CD4-positive, alpha-beta T cell treated with Interleukin-10 for 1 hour (primary cell): ENCODE data around the gene MOV10L1.

ENCODE experiments used
- DNase-seq: peaks from one replicate; pipeline ENCODE4 v3.0.0-alpha.2; 2020

Gene MOV10L1

DNA sequence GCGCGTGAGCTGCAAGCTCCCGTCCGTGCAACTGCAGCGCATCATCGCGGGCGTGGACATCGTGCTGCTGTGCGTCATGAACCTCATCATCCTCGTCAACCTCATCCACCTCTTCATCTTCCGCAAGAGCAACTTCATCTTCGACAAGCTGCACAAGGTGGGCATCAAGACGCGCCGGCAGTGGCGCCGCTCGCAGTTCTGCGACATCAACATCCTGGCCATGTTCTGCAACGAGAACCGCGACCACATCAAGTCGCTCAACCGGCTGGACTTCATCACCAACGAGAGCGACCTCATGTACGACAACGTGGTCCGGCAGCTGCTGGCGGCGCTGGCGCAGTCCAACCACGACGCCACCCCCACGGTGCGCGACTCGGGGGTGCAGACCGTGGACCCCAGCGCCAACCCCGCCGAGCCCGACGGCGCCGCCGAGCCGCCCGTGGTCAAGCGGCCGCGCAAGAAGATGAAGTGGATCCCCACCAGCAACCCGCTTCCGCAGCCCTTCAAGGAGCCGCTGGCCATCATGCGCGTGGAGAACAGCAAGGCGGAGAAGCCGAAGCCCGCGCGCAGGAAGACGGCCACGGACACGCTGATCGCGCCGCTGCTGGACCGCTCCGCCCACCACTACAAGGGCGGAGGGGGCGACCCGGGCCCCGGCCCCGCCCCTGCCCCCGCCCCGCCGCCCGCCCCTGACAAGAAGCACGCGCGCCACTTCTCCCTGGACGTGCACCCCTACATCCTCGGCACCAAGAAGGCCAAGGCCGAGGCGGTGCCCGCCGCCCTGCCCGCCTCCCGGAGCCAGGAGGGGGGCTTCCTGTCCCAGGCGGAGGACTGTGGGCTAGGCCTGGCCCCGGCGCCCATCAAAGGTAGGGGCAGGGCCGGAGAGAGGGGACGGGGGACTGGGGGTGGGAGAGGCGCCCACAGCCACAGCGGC is 88.0 kb downstream of the MOV10L1 start:
- no peak for DNase-seq

DNA sequence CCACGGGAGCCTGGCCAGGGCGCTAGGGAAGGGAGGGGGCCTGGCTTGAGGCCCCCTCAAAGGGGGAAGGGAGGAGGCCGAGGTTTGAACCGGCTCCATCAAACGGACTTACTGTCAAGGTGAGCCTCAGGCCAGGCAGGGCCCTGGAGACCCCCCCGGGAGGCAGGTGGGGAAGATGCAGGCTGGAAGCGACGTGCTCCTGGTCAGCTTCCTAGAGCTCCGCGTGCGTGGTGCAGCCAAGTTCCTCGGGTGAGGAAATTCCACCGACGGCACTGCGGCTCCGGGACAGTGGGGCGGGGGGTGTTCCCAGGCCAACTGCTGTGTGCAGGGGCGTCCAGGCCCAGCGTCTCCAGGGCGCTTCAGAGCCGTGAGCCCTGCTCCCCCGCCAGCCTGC is 88.7 kb downstream of the MOV10L1 start:
- DNase-seq, result no peak

DNA sequence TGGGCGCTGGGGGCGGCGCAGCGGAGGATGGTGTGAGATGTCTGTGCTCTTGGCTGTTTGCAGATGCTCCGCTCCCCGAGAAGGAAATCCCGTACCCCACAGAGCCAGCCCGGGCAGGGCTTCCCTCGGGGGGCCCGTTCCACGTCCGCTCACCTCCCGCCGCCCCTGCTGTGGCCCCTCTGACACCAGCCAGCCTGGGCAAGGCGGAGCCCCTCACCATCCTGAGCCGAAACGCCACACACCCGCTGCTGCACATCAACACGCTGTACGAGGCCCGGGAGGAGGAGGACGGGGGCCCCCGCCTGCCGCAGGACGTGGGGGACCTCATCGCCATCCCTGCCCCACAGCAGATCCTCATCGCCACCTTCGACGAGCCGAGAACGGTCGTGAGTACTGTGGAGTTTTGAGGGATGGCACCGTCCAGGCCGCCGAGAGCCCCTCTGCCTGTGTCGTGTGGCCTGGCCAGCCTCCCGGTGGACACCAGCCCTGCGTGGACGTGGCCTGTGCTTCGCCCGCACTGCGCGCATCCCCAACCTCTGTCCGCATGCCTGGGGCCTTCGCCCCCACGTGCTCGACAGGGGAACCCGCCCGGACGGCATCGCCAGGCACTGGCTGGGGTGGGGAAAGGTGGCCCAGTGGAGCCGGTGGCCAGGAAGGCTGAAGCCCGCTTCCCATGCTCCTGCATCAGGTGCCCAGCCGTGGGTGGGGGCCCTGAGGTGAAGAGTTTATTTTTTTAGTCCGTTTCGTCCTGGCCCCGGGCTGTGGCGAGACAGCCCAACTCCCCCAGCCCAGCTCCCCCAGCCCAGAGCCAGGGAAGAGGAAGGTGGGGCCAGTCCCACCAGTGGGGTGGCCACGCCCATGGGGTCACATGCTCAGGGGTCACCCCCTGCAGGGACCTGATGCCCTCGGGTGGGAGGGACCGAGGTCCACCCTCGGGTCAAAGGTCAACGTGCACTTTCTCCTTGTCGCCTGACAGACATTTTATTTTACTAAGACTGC is 89.4 kb downstream of the MOV10L1 start:
- no peak for DNase-seq

DNA sequence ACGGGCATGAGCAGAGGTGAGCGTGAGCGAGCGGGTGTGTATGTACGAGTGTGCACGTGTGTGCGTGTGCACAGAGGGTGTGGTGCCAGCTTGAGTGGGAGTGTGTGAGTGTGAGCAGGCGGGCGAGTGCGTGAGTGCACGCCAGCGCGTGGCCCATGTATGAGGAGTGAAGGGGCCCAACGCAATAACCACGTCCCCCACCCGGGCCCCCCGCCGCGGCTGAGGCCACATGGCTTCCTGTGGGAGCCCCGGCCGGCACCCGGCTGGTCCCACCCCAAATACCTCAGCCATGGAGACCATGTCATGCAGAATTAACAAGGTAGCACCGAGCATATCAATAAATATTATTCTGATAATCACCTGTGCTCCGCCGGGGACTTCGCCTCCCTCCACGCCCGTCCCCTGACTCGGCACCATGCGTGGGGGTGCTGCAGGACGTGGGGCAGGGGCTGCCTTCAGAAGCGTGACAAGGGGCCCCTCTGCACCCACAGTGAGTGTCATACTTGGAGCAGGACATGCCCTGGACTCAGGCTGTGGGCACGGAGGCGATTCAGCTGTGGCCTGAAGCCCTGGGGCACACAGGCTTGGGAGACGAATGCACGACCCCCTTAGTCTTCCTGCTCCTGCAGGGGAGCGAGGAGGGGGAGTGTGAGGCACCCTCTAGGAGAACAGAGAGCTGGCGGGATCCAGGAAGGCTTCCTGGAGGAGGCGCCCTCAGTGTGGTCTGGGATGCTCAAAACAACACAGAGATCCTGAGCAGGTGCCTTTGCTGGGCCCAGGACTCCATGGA is 90.3 kb downstream of the MOV10L1 start:
- no peak for DNase-seq

DNA sequence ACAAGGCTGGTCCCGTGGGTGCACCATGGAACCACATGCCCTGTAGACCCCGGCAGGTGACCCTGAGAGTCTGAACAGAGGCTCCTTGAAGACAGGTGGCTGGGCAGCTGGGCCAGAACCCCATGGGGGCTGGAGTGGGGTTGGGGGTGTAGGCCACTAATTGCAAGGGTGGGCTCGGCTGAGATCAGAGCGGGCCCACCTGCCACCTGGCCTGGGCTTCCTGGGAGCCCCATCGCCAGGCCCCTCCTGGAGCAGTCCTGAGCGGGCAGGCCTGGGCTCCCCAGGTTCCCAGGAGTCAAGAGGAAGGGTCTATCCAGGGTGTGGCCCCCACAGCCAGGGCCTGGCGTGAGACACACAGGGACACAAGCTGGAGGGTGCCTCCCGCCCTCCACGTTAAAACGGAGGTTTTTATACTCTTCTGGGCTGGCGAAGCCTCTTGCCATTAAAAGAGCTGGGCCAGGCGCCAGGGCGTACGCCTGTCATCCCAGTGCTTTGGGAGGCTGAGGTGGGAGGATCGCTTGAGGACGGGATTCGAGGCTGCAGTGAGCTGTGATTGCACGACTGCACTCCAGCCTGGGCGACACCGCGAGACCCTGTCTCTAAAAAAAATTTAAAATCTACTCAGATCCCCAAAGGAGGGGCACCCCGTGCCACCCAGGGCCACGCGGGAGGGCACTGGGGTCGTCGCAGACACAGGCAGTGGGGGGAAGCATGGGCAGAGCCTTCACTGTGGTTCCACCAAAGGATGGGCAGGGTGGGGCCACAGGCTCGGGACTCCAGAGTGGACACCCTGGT is 91.1 kb downstream of the MOV10L1 start:
- DNase-seq, result no peak

DNA sequence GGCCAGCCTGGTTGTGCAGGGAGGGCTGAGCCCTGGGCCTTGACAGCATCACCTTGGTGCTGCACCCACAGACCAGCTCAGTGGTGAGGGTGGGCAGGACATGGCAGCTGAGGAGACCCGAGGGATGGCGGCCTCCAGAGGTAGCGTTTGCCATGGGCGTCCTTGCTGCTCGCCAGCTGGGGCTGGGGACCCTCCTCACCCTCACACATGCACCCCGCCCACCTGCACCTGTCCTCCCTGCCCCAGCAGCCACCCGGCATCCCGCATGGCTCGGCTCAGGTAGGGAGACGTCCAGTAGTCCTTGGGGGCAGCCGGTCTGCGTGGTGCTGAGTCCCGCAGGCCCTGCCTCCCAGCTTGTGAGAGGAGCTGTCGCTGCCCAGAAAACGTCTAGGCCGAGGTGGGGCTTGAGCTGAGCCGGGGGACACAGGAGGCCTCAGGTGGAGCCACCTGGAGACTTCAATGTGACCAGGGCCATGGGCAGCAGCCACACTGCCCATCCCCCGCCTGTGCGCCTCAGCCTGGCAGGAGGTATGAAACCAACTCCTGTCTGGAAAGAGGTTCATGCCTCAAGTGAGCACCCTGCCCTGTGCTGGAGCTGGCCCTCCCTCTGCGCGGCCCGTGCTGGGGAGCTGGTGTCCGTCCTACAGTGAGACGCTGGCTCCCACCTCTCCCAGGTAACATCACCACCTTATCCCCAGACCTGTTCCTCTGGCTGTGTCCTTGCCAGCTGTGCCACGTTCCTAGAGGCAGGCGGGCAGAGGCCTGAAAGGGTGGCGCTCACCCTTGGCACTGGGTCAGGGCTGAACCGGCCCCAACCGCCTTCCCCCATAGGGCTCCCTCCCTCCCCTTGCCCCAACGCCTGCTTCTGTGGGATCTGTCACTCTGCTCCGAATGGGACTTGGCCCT is 92.6 kb downstream of the MOV10L1 start:
- no peak for DNase-seq

DNA sequence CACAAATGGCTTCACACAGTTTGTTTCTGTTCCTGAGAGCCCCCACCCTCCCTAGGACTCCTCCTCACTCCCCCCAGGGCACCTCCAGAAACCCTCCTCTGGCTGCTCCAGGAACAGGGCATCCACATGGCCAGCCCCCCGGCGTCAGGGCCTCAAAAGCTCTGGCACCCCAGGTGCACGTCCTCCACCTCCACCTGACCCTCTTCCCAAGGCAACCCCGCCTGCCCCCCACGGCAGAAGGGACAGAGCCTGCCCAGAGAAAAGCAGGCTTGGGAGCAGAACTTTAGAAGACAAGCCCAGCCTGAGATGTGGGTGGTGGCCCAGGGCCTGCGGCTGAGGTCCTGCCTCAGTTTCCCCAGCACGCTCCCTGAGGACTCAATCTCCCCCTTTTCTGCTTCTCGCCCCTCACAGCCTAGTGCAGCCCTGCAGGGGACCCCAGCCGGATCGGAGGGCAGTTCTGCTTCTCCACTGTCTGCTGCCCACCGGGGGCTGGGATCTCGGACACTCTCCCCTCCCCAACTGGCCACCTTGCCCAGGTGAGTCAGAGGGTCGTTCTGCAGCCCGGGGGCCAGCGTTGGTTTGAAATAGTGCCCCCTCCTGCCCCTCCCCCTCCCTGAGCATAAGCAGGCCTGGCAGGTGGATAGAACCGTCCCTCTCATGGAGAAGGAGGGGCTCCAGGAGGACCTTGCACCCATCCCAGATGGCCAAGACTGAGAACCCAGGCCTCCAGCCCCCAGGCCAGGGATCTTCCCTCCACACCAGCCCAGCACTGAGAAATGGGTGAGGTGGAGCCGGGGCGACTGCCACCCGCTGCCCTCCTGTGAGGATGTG is 93.5 kb downstream of the MOV10L1 start:
- no peak for DNase-seq

DNA sequence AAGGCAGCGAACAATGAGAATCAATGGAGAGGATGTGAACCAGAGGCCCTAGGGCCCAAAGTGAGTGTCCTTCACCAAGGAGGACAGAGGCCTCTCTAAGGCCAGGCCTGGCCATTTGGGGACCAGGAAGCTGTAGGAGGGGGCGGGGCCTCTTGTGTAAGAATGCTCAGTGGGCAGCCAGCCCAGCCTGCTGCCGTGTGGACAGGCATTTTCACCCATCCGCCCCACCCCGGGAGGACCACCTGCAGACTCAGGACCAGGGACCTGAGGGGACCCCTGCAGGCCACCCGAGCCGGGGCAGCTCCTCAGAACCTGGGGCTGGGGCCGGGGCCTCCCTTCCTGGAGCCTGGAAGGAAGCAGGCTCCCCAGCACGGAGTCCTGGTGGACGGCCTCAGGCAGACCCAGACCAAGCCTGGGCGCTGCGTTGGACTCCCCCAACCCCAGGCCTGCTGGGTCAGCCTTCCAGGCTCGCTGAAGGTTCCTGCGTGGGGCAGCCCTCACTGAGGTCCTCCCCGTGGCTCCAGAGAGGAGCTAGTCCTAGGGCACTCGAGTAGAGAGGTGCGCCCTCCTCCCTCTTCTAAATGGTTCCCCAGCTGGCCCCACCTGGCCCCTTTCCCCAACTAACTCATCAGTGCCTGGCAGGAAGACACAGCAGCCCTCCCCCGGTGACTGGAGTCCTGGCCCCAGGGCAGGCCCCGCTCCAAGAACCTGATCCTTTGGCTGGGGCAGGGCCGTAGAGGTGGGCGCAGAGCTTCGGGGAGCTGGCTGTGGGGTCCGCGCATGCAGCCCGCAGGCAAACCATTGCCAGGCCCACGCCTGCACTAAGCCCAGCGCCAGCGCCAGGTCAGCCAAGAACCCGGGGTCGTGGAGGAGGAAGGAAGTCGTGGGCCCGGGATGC is 94.4 kb downstream of the MOV10L1 start:
- DNase-seq, result no peak

DNA sequence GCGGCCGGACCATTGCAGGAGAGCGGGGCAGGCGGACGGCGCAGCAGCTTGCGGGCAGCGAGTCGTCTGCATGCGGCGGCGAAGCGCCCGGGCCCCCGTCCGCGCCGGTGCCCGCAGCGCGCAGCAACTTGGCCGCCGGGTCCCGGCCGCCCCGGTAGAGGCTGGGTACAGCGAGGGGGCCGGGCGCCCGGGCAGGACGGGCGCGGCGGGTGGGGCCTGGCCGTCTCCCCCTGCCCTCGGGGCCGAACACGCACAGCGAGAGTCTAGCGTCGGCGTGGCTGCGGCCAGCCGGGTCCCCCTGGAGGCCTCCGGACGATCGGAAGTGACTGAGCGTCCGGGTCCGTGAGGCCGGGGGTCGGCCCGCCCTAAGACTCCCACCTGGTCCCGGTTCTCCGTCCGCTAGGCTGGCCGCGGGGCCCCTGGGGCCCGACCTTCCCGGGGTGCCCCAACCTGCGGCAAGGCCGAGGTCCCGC is 95.1 kb downstream of the MOV10L1 start:
- no peak for DNase-seq

DNA sequence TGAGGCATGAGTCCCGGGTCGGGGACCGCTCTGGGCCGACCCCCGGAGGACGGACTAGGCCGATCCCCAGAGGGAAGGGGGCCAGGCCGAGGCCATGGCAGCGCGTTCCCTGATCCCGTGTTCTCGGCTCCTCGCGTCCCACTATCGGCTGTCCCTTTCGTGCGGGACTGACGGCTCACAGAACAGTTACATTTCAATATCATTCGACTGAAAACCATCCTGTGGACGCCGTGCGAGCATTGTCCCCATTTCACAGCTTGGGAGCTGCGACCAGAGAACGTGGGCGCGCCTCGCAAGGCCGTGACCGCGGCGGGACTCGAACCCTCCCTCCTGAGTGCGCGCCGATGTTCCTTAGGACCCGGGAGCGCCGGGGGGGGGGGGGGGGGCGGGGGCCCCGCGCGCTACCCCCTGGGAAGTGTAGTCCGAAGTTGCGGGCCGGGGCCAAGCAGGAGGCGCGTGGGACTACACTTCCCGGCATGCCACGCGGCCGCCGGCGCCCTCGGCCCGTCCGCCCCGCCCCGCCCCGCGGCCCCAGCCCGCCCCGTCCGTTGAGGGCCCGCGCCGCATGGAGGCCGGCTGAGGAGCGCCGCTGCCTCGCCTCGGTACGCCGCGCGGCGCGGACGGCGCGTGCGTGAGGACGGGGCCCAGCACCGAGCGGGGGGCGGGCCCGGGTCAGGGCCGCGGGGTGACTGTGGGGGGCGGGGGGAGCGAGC is 95.7 kb downstream of the MOV10L1 start, which contains the start of gene TRABD:
TSS of gene TRABD (plus strand) at position 539 of the 713 bp plus-strand sequence. CDS start 7,148 bp downstream, outside the sequence.
- DNase-seq, result peak; percentile 91

DNA sequence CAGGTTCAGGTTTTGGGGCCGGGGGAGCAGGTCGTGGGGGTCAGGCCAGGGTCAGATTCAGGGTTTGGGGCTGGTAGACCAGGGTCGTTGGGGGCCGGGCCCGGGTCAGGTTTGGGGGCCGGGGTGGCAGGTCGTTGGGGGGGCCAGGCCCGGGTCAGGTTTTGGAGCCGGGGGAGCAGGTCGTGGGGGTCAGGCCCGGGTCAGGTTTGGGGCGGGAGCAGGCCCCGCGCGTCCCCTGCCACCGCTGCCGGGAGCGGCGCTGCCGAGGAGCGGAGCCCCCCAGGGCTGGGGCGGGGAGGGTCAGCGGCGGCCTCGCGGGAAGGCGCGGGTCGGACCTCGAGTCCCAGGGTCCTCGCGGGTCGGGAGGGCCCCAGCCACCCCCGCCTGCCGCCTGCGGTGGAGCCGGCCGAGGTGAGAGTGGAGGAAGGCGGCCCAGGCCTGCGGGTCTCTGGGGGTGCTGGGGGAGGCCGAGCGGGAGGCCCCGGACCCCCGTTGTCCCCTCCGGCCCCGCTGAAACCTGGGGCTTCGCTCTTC is 96.4 kb downstream of the MOV10L1 start:
- DNase-seq, result no peak

DNA sequence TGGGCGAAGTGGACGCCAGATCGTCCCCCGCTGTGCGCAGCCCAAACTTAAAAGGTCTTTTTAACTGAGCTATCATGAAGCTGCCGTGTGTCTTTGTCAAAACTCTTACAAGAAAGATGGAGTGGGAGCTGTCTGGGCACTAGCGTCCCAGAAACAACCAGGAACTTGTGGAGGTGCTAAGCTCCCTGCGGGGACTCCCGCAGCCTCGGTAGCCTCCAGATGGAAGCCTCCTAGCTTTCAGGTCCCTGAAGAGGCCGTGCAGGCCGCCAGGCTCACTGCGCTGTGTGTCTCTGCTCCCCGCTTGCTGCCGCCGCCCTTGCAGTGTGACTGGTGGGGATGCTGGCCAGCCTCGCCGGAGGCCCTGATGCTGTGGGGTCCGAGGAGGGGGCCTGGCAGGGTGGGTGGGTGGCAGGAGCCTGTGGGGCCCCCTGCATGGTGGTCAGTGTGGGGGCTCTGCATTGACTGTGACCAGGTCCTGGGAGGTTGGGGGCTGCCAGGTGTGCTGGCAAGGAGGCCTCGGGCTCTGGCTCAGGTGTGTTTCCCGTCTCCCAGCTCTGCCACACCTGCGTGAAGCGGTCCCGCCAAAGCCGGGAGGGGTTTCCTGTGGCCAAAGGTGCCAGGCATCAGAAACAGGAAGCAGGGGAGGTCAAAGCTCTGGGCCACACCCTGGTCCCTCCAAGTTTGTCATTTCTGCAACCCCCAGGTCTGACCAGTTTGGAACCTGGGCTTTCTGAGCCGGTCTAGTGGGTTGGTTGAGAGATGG is 97.1 kb downstream of the MOV10L1 start:
- peak; percentile 41 for DNase-seq

DNA sequence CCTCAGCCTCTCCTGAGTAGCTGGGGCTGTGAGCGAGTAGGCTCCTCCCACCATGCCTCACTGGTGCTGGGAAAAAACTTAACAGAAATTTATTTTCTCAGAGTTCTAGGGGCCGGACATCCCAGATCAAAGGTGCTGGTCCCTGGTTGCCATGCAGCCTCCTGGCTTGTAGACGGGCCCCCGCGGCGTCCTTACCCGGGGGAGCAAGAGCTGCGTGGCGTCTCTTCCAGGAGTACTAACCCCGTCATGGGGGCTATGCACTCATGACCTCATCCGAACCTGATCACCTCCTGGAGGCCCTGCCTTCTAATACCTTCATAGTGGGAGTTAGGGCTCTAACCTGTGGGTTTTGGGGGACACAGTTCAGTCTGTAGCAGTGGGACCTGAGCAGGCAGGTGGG is 98.5 kb downstream of the MOV10L1 start:
- DNase-seq, result no peak

DNA sequence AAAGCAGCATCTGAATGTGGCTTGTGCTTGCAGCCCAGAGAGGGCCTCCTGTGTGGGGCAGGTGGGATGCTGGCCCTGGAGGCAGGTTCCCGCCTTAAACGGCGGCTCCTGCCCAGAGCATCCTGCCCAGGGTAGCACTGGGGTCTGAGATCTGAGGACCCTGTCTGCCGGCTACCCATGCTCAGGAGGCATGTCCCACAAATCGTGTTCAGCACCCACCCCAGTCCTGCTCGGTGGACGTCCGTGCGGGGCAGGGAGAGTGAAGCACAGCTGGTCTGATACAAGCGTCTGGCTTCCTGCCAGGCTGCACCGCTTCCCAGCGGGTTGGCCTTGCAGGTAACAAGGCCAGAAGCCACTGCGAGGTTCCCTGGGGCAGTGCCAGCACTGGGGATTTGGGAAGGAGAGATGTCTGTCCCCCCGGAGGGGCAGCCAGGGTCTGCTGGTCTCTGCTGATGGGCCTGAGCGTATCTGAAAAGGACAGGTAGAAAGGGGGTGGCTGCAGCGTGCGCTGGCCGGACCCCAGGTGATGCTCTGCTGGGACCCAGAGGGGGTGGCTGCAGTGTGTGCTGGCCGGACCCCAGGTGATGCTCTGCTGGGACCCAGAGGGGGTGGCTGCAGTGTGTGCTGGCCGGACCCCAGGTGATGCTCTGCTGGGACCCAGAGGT is 99.5 kb downstream of the MOV10L1 start:
- DNase-seq, result no peak

DNA sequence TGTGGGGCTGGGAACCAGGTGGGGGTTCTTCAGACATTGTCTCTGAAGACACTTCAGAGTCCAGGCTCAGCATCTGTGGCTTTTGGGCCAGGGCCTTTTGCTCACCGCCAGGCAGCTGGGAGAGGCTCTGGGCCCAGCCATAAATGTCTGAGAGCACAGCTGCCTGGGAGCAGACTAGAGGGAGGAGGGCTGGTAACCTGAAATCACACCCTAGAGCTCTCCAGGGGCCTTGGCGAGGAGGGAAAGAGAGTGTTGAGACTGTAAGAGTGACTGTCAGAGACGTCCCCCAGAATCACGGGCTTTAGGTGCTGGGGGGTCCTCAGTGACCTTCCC is 100.0 kb downstream of the MOV10L1 start:
- DNase-seq, result no peak
